ENCODE measurements around the gene BLID.

The BLID gene

DNA sequence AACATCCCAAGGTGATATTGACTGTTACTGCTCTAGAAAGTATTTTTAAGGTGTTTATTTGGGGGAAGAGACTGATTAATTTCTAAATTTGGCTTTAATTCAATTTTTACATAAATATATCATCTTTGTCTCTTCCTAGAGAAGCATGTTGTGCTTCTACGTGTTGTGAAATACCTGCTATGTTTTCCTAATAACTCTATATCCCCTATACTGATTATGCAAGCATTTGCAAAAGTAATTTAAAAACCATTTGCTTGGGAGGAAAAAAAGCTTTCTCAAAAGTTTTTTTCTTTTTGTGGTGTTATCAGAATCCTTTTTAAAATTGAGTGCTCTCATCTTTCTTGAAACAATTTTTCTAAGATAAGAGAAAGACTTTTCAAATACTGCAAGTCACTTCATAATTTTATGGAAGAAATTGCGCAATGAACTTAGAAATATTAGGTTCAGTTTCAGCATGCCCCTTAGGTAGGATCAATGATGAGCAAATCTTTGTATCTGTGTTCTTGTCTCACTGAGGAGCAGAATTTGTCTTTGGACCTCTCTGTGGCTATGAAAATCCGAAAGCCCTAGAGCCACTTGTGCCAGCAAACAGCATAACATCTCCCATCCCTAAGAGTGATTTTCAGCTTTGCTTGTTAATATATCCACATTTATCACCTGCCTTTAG is 7.4 kb upstream of the BLID start:
- TF ChIP-seq, protein P1, sequence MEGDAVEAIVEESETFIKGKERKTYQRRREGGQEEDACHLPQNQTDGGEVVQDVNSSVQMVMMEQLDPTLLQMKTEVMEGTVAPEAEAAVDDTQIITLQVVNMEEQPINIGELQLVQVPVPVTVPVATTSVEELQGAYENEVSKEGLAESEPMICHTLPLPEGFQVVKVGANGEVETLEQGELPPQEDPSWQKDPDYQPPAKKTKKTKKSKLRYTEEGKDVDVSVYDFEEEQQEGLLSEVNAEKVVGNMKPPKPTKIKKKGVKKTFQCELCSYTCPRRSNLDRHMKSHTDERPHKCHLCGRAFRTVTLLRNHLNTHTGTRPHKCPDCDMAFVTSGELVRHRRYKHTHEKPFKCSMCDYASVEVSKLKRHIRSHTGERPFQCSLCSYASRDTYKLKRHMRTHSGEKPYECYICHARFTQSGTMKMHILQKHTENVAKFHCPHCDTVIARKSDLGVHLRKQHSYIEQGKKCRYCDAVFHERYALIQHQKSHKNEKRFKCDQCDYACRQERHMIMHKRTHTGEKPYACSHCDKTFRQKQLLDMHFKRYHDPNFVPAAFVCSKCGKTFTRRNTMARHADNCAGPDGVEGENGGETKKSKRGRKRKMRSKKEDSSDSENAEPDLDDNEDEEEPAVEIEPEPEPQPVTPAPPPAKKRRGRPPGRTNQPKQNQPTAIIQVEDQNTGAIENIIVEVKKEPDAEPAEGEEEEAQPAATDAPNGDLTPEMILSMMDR (conservative IDR thresholded peaks at IDR 0.05), result no peak
- no peak overlapping the region for H3K27ac ChIP-seq

DNA sequence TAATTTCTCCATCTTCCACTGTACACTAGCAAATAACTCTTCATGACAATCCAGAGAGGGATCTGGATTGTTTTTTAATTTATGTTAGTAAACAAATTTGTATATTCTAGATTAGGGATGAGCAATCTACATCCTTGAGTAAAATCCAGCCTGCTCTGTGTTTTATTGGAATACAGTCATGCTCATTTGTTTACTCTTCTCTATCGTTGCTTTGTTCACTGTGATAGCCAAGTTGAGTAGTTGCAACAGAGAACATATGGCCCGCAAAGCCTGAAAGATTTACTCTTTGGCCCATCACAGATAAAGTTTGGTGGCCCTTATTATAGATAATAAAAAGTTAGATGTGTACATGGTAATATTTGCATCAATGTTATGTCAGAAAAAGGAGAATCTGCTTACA is 6.2 kb upstream of the BLID start:
- no peak overlapping the region for H3K27ac ChIP-seq
- TF ChIP-seq, protein P1 (conservative IDR thresholded peaks at IDR 0.05), result no peak

DNA sequence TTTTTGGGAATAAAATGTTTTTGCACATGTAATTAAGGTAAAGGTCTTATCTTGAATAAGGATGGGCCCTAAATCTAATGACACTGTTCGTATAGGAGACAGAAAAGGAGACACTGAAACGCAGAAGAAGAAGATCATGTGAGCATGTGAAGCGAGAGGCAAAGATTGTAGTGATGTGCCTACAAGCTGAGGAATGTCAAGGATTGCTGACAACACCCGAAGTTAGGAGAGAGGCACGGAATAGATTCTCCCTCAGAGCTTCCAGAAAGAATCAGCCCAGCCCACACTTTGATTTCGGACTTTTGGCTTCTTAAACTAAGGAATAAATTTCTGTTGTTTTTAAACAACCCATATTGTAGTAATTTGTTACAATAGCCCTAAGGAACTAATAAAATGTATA is 4.1 kb upstream of the BLID start:
- TF ChIP-seq, protein P1 (conservative IDR thresholded peaks at IDR 0.05), result no peak
- no peak overlapping the region for H3K27ac ChIP-seq

DNA sequence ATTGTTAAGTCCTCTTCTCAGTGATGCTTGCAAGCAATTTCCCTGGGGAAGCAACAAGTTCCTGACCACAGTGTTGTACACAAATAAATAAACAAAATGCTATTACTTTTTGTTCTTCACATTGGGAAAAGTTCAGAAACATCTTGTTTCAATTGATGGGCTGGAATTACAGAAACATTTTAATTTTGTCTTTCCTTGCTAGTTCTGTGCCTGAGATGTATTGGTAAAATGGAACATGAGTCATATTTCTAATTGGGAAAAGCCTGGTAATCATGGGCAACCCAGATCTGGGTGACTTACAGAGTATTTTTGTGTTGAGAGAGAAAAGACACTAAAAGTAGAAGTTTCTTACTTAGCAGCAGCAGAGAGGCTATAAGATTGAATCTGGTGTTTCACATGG is 576 bp upstream of the BLID start:
- TF ChIP-seq, protein P1 (conservative IDR thresholded peaks at IDR 0.05), result no peak
- H3K27ac ChIP-seq, result no peak overlapping the region

DNA sequence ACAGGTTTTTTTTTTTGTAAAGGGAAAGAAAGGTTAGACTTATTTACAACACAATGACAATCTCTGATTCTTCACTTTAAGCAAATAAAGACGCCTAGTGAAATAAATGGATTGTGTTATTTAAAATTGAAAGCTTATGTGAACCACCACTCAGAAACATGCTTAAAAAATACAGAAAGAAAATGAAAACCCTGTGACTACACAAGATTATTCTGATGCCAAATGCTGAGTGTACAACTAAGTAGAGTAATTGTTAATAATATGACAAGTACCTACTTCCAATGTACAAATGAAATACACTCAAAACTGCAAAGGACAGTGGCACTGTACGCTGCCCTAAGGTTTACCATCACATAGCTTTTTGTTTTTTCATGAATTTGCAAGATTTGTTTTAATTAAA is 1.0 kb downstream of the BLID start:
- H3K27ac ChIP-seq, result no peak overlapping the region
- TF ChIP-seq, protein P1 (conservative IDR thresholded peaks at IDR 0.05), result no peak

DNA sequence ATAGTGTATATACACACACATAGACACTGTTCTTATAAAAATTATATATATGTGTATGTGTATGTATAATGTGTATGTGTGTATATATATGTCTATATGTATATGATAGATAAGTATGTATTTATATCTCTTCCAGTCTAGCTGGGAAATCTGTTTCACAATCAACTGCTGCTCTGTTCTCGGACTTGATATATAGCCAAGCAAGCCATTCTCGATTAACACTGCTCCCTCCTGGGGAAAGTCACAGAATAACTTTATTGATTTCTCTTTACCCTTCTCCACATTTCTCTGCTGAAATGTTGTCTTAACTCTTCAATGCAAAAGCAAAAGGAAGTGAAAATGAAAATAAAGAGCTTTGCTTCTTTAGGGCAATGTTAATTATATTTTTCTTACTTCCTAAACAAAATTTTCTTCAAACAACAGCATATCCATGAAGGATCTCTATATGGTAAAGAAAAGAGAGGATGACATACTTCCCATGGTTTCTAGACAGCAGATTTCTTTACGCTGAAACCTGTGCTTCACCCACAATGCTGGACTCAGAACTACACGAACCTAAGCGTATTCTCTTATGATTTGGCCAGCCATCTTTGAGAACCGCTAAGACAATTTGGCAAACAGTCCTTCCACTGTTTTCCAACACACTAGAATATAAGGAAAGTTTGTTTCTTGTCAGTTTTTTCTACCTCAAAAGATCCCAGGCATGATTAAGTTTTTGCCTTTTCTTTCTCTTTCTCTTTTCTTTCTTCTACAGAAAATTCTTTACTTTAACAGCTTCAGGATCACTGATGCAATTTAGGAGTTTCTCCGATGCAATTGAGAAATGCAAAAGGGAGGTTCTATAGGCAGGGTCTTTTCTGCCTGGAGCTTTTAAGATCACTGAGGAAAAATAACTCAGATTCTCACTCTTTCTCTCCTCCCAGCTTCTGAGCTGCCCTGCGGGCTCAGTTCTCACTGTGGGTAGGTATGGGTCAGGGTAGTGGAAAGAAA is 1.9 kb downstream of the BLID start:
- H3K27ac ChIP-seq, result no peak overlapping the region
- TF ChIP-seq, protein P1 (conservative IDR thresholded peaks at IDR 0.05), result no peak
